NAMALWA (cell line): ENCODE measurements around the gene TIRAP.

Source experiments
- DNase-seq: peaks from one replicate; pipeline ENCODE4 v3.0.0-alpha.2; 2015; ENCODE audit warnings: low spot score

TIRAP gene

GRCh38 chr11:126343051-126343450 lies 60.2 kb downstream of the TIRAP start:
- no peak for DNase-seq
